ENCODE data around the gene BAIAP2.

DNA sequence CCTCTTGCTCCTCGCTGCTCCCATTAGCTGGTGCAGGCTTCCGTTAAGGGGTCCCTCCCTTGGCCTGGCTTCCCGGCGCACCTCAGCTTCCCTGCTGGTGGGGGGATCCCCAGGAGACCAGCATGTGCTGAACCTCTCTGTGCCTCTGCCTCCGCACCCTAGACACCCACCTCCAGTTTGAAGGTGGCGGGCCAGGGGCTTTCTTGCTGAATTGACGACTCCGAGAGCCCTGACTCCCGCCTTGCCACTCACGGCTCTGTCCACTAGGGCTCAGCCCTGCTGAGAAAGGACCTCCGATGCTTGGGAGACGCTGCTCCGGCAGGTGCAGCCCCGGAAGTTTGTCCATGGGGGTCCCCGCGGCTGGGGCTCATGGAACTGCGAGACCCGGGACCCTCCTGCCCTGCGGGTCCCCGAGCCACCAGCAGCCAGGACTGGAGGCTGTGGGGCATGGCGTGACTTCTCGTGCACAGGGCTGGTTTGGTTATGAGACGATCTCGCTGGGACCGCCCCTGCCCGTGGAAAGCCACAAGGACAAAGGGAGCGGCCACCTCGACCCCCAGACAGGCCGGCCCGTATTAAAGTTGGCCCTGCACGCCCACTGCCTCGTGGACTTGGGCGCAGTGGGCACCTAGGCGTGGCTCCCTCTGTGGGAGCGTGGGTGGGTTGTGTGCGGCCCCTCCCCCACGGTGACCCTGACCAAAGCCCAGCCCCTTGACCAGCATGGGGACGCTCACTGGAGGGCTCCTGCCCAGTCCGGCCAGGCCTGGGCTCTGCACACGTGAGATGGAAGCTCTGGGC is 35.2 kb upstream of the BAIAP2 start:
- TF ChIP-seq, protein P1, sequence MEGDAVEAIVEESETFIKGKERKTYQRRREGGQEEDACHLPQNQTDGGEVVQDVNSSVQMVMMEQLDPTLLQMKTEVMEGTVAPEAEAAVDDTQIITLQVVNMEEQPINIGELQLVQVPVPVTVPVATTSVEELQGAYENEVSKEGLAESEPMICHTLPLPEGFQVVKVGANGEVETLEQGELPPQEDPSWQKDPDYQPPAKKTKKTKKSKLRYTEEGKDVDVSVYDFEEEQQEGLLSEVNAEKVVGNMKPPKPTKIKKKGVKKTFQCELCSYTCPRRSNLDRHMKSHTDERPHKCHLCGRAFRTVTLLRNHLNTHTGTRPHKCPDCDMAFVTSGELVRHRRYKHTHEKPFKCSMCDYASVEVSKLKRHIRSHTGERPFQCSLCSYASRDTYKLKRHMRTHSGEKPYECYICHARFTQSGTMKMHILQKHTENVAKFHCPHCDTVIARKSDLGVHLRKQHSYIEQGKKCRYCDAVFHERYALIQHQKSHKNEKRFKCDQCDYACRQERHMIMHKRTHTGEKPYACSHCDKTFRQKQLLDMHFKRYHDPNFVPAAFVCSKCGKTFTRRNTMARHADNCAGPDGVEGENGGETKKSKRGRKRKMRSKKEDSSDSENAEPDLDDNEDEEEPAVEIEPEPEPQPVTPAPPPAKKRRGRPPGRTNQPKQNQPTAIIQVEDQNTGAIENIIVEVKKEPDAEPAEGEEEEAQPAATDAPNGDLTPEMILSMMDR (conservative IDR thresholded peaks at IDR 0.05), result no peak
- TF ChIP-seq ZFX (IDR thresholded peaks at IDR 0.05), result no peak

Measured in C4-2B (cell line).